Measurements from ENCODE around the gene ADPRH. TPM values are rescaled to one million over a fixed set of nuclear protein-coding genes. Genes with fewer than 3 reads are reported as not detected.

Gene ADPRH
- total RNA-seq, 1 experiment from 2014 or later, result 3.6 TPM

- H3K9me3 Mint-ChIP-seq, result peaks cover 5% of the 10 kb centered on the region; the same call in 1 of the 2 replicates
- TF ChIP-seq SMAD3 (CRISPR knock-in tag; IDR thresholded peaks at IDR 0.05; ENCODE audit: borderline replicate concordance) (no peak), ZSCAN18 (CRISPR knock-in tag; IDR thresholded peaks at IDR 0.05) (no peak), ZNF121 (CRISPR knock-in tag; IDR thresholded peaks at IDR 0.05) (no peak), ZNF263 (CRISPR knock-in tag; IDR thresholded peaks at IDR 0.05; ENCODE audit: low read depth) (no peak), ERG (CRISPR knock-in tag; IDR thresholded peaks at IDR 0.05) (no peak), GABPB1 (CRISPR knock-in tag; IDR thresholded peaks at IDR 0.05) (no peak), E2F4 (CRISPR knock-in tag; IDR thresholded peaks at IDR 0.05; ENCODE audit: borderline replicate concordance, low read depth) (no peak), ZNF423 (CRISPR knock-in tag; IDR thresholded peaks at IDR 0.05) (no peak), ELF4 (CRISPR knock-in tag; IDR thresholded peaks at IDR 0.05; ENCODE audit: low read depth) (no peak), ZBTB43 (CRISPR knock-in tag; IDR thresholded peaks at IDR 0.05) (no peak)
- DNase-seq (ENCODE audit: low spot score) (no peak), ATAC-seq (no peak)
- ChIA-PET POLR2A (no interaction called here), CTCF (interaction anchor here (0.6 to 1.5 kb wide), 2 partner anchors 118 to 1911 kb away, joined by 3 to 5 read pairs; no protein-coding TSS in a partner anchor)
- no peak overlapping the region for H3K4me3 Mint-ChIP-seq
- H3K27ac Mint-ChIP-seq, result no peak overlapping the region
- no peaks in the 10 kb centered on the region for H3K4me1 Mint-ChIP-seq
- H3K36me3 Mint-ChIP-seq, result no peaks in the 10 kb centered on the region
- peaks cover 3% of the 10 kb centered on the region for H3K27me3 Mint-ChIP-seq (ENCODE audit: low read depth)
These were observed 7.6 kb upstream of the ADPRH start for GRCh38 chr3:119571688-119572087.

GRCh38 chr3:119575507-119575906, 3.8 kb upstream of the ADPRH start:
- Mint-ChIP-seq H3K4me3 (no peak overlapping the region), H3K9me3 (no peaks in the 10 kb centered on the region), H3K27ac (no peak overlapping the region), H3K4me1 (peaks cover 11% of the 10 kb centered on the region), H3K27me3 (ENCODE audit: low read depth) (peaks cover 30% of the 10 kb centered on the region), H3K36me3 (no peaks in the 10 kb centered on the region)
- DNase-seq (ENCODE audit: low spot score), result no peak
- ChIA-PET CTCF (no interaction called here), POLR2A (no interaction called here)
- no peak for ATAC-seq
- TF ChIP-seq NR3C1 (CRISPR knock-in tag; conservative IDR thresholded peaks at IDR 0.05; ENCODE audit: low read depth), result no peak
- TF ChIP-seq ELF4 (CRISPR knock-in tag; IDR thresholded peaks at IDR 0.05; ENCODE audit: low read depth), result no peak
- TF ChIP-seq AFF4 (CRISPR knock-in tag; IDR thresholded peaks at IDR 0.05; ENCODE audit: borderline replicate concordance), result no peak
- no peak for TF ChIP-seq CREB1 (CRISPR knock-in tag; IDR thresholded peaks at IDR 0.05)
- TF ChIP-seq ZNF532 (CRISPR knock-in tag; IDR thresholded peaks at IDR 0.05; ENCODE audit: borderline replicate concordance), result no peak
- TF ChIP-seq ZNF138 (CRISPR knock-in tag; conservative IDR thresholded peaks at IDR 0.05), result no peak
- no peak for TF ChIP-seq GABPB1 (CRISPR knock-in tag; IDR thresholded peaks at IDR 0.05)
- TF ChIP-seq TEAD4 (CRISPR knock-in tag; IDR thresholded peaks at IDR 0.05), result no peak
- no peak for TF ChIP-seq ZNF423 (CRISPR knock-in tag; IDR thresholded peaks at IDR 0.05)
- TF ChIP-seq E2F1 (CRISPR knock-in tag; IDR thresholded peaks at IDR 0.05), result no peak
- no peak for TF ChIP-seq MYBL2 (CRISPR knock-in tag; IDR thresholded peaks at IDR 0.05)
